Caco-2 (cell line): Measurements from ENCODE around the gene NUP62. TPM values are rescaled to one million over a fixed set of nuclear protein-coding genes. Genes with fewer than 3 reads are reported as not detected.
A peak's percentile ranks its signal among the peaks of the same experiment; 100 is the strongest.

ENCODE experiments used
- BruUV-seq: library from RNA; stranded (reverse); fragments of 400-500 nt; replicated peaks from 2 replicates; lab custom pipeline; 2021; lab: Mats Ljungman, UMichigan
- CTCF ChIA-PET: fragments of 300-600 bp; sonication (Branson Sonifier 250); formaldehyde crosslinking; loops from one replicate; lab custom pipeline; 2022; ENCODE audit warnings: antibody characterized with exemption; lab: Charles Lee
- POLR2A ChIA-PET: fragments of 300-600 bp; sonication (Branson Sonifier 250); formaldehyde crosslinking; loops from one replicate; lab custom pipeline; 2022; ENCODE audit warnings: antibody characterized with exemption; lab: Charles Lee
- DNase-seq, 2 experiments: peaks; one replicate each; pipeline versions ENCODE4 v3.0.0 to v3.0.0-alpha.2; 2020 to 2022
- H3K27me3 ChIP-seq: replicated peaks from 2 replicates; pipeline ENCODE4 v1.6.0; 2011; ENCODE audit warnings: low read length; ENCODE audit not compliant: control insufficient read depth, insufficient read depth
- H3K36me3 ChIP-seq: 2 replicates; pipeline ENCODE4 v1.5.1; 2011; ENCODE audit warnings: low read length; ENCODE audit not compliant: control insufficient read depth, insufficient read depth
- H3K4me1 ChIP-seq: fragments of 250-450 bp; sonication (Bioruptor Pico); 2 replicates; pipeline ENCODE4 v1.5.1; 2020; ENCODE audit warnings: mild to moderate bottlenecking
- H3K4me3 ChIP-seq: 2 replicates; pipeline ENCODE4 v1.5.1; 2011; ENCODE audit warnings: low read depth, mild to moderate bottlenecking, control low read depth, low read length
- H3K9me3 ChIP-seq: fragments of 250-450 bp; sonication (Bioruptor Pico); 2 replicates; pipeline ENCODE4 v1.5.1; 2020; ENCODE audit warnings: mild to moderate bottlenecking, moderate library complexity
- H3K27ac Mint-ChIP-seq: one replicate; pipeline ENCODE4 v1.8.0; 2022; ENCODE audit warnings: mixed read lengths; ENCODE audit not compliant: unreplicated experiment
- H3K27me3 Mint-ChIP-seq: one replicate; pipeline ENCODE4 v1.8.0; 2022; ENCODE audit warnings: mixed read lengths; ENCODE audit not compliant: insufficient read depth, unreplicated experiment
- H3K36me3 Mint-ChIP-seq: one replicate; pipeline ENCODE4 v1.8.0; 2022; ENCODE audit warnings: mild to moderate bottlenecking, mixed read lengths; ENCODE audit not compliant: insufficient read depth, unreplicated experiment
- H3K4me1 Mint-ChIP-seq: one replicate; pipeline ENCODE4 v1.8.0; 2022; ENCODE audit warnings: low read depth, mixed read lengths; ENCODE audit not compliant: unreplicated experiment
- H3K4me3 Mint-ChIP-seq: one replicate; pipeline ENCODE4 v1.8.0; 2022; ENCODE audit warnings: mild to moderate bottlenecking, moderate library complexity, mixed read lengths; ENCODE audit not compliant: unreplicated experiment
- H3K9me3 Mint-ChIP-seq: one replicate; pipeline ENCODE4 v1.8.0; 2022; ENCODE audit warnings: mixed read lengths; ENCODE audit not compliant: unreplicated experiment
- CTCF ChIP-seq, 2 experiments: fragments of 200-600 bp in 1 of 2; IDR thresholded peaks; 1 replicate in 1 of 2; 2 replicates in 1 of 2; pipeline versions ENCODE4 v1.5.1 to v1.8.0; 2011 to 2022; ENCODE audit warnings: antibody characterized with exemption in 1 of 2, control low read depth in 1 of 2, inconsistent platforms in 1 of 2, low read depth in 1 of 2, low read length in 1 of 2, mild to moderate bottlenecking in 1 of 2, moderate library complexity in 1 of 2; ENCODE audit not compliant: insufficient read depth in 1 of 2, severe bottlenecking in 1 of 2, unreplicated experiment in 1 of 2
- intact Hi-C: fragments of 100-400 bp; cut with micrococcal nuclease; formaldehyde crosslinking; loops from one replicate; pipeline ENCODE4 v1.10.0; 2022; ENCODE audit not compliant: unreplicated experiment
- total RNA-seq: library from RNA; stranded (reverse); gene quantifications from 2 replicates; pipeline ENCODE4 v1.2.3, GENCODE V29; 2022

Gene NUP62
- total RNA-seq, 1 experiment from 2014 or later: 116 TPM

- Mint-ChIP-seq H3K4me3 (no peak overlapping the region), H3K27ac (peak overlapping the region; percentile 76), H3K9me3 (no peaks in the 10 kb centered on the region), H3K36me3 (peaks cover 96% of the 10 kb centered on the region), H3K4me1 (peaks cover 18% of the 10 kb centered on the region), H3K27me3 (no peaks in the 10 kb centered on the region)
- Histone ChIP-seq H3K36me3 (peaks cover 18% of the 10 kb centered on the region), H3K4me1 (peaks cover 10% of the 10 kb centered on the region), H3K27me3 (no peaks in the 10 kb centered on the region), H3K9me3 (no peaks in the 10 kb centered on the region), H3K4me3 (no peak overlapping the region)
- DNase-seq: no peak
- ChIA-PET POLR2A (no interaction called here), CTCF (no interaction called here)
- no peak for TF ChIP-seq CTCF (IDR thresholded peaks at IDR 0.05; ENCODE audit: insufficient read depth in 1 of 2, low read depth in 1 of 2, low read length in 1 of 2, severe bottlenecking in 1 of 2, unreplicated experiment in 1 of 2)
- BruUV-seq: no TSS peak
- intact Hi-C loops: no loop called here
These were observed 67.5 kb downstream of the NUP62 start for GRCh38 chr19:49861541-49862378.

- DNase-seq: no peak
- TF ChIP-seq CTCF (IDR thresholded peaks at IDR 0.05; ENCODE audit: insufficient read depth in 1 of 2, low read depth in 1 of 2, low read length in 1 of 2, severe bottlenecking in 1 of 2, unreplicated experiment in 1 of 2): no peak
- Mint-ChIP-seq H3K4me1 (peaks cover 12% of the 10 kb centered on the region), H3K27me3 (no peaks in the 10 kb centered on the region), H3K27ac (peak overlapping the region; percentile 45), H3K4me3 (no peak overlapping the region), H3K36me3 (peaks cover 96% of the 10 kb centered on the region), H3K9me3 (no peaks in the 10 kb centered on the region)
- Histone ChIP-seq H3K27me3 (no peaks in the 10 kb centered on the region), H3K4me3 (no peak overlapping the region), H3K36me3 (peaks cover 16% of the 10 kb centered on the region), H3K9me3 (no peaks in the 10 kb centered on the region), H3K4me1 (peaks cover 6% of the 10 kb centered on the region)
- intact Hi-C loops: no loop called here
- ChIA-PET CTCF (no interaction called here), POLR2A (interaction anchor here (0.6 kb wide), 1 partner anchor 48 kb away, joined by 5 read pairs; no protein-coding TSS in a partner anchor)
- no TSS peak for BruUV-seq
These were observed 68.2 kb downstream of the NUP62 start for GRCh38 chr19:49861107-49861506.

GRCh38 chr19:49860336-49861102, 68.8 kb downstream of the NUP62 start:
- TF ChIP-seq CTCF (IDR thresholded peaks at IDR 0.05; ENCODE audit: insufficient read depth in 1 of 2, low read depth in 1 of 2, low read length in 1 of 2, severe bottlenecking in 1 of 2, unreplicated experiment in 1 of 2): no peak
- ChIA-PET CTCF (no interaction called here), POLR2A (interaction anchor here (0.6 kb wide), 1 partner anchor 48 kb away, joined by 5 read pairs; no protein-coding TSS in a partner anchor)
- H3K36me3 ChIP-seq: peaks cover 19% of the 10 kb centered on the region
- Mint-ChIP-seq H3K4me3 (no peak overlapping the region), H3K27ac (peak overlapping the region; percentile 45), H3K9me3 (no peaks in the 10 kb centered on the region), H3K36me3 (peaks cover 96% of the 10 kb centered on the region), H3K27me3 (no peaks in the 10 kb centered on the region), H3K4me1 (peaks cover 6% of the 10 kb centered on the region)
- intact Hi-C loops: no loop called here
- H3K27me3 ChIP-seq: no peaks in the 10 kb centered on the region
- no TSS peak for BruUV-seq
- DNase-seq: no peak
- H3K4me3 ChIP-seq: no peak overlapping the region
- H3K4me1 ChIP-seq: no peaks in the 10 kb centered on the region; the same call in 1 of the 2 replicates
- no peaks in the 10 kb centered on the region for H3K9me3 ChIP-seq
